ENCODE data around the gene VKORC1L1. TPM values are rescaled to one million over a fixed set of nuclear protein-coding genes. Genes with fewer than 3 reads are reported as not detected.
"Not testable (repeated sequence)": the region's sequence is repeated elsewhere in the genome, so short reads cannot be mapped to it uniquely, and the experiment has no call there.

VKORC1L1 gene
- polyA plus RNA-seq (ENCODE audit: low read depth in 6 of 6) = 1 to 10 TPM; 2.3 to 3.8 (median 2.8) TPM

- Mint-ChIP-seq H3K27me3 (peaks cover 0 to 1% (median 0%) of the 10 kb centered on the region in 3 donors), H3K27ac (peak within 1 kb of the TSS in 5 of 6 donors; percentile 51 to 95 (median 87)), H3K36me3 (no peaks in the 10 kb centered on the region), H3K4me1 (peaks cover 4 to 7% (median 6%) of the 10 kb centered on the region in 3 donors), H3K9me3 (no peaks in the 10 kb centered on the region), H3K4me3 (peak within 1 kb of the TSS; percentile 77 to 93 (median 88))
- DNase-seq (peak; percentile 96), ATAC-seq (ENCODE audit: low read depth in 2 of 2) (peak; percentile 89 to 90)
These were observed at the start of gene VKORC1L1 for GRCh38 chr7:65872776-65873581. Gene VKORC1L1 (plus strand): TSS chr7:65873074. CDS start chr7:65873372, 298 bp downstream.

- H3K27me3 Mint-ChIP-seq = no peaks in the 10 kb centered on the region
- ATAC-seq (ENCODE audit: low read depth in 2 of 2) = no peak
These were observed 45.5 kb upstream of the VKORC1L1 start for GRCh38 chr7:65827366-65827765.

GRCh38 chr7:65832281-65832680 is 40.6 kb upstream of the VKORC1L1 start:
- H3K27ac Mint-ChIP-seq = no peak overlapping the region
- ATAC-seq (ENCODE audit: low read depth in 2 of 2) (no peak), DNase-seq (no peak)
- peaks cover 0 to 5% of the 10 kb centered on the region in 2 donors for H3K36me3 Mint-ChIP-seq
- H3K27me3 Mint-ChIP-seq = no peaks in the 10 kb centered on the region
- peaks cover 0 to 4% (median 0%) of the 10 kb centered on the region in 7 donors for H3K9me3 Mint-ChIP-seq
- H3K4me3 Mint-ChIP-seq = no peak overlapping the region
- no peaks in the 10 kb centered on the region for H3K4me1 Mint-ChIP-seq

More at GRCh38 chr7:65827366-65827765, 45.5 kb upstream of the VKORC1L1 start:
- no peak overlapping the region for H3K27ac Mint-ChIP-seq
- H3K9me3 Mint-ChIP-seq = peaks cover 0 to 3% (median 0%) of the 10 kb centered on the region in 7 donors
- H3K36me3 Mint-ChIP-seq = peaks cover 6 to 8% of the 10 kb centered on the region in 2 donors
- no peak for DNase-seq
- H3K4me3 Mint-ChIP-seq = no peak overlapping the region
- no peaks in the 10 kb centered on the region for H3K4me1 Mint-ChIP-seq

DNA sequence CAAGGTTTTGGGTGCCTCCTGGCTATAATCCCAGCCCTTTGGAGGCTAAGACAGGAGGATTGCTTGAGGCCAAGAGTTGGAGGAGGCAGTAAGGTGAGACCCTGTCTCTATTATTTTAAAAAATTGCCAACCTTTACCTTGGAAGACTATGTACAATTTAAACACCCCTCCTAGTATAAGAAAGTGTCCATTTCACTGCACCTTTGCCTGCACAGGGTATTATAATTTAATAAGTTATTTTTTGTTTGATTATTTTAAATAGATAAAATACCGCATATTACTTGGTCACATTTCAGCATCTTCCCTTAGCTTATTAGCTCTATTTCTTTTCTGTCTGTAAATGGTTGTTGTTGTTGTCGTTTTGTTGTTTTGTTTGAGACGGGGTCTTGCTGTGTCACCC is 36.2 kb upstream of the VKORC1L1 start:
- H3K27me3 Mint-ChIP-seq; H3K4me3 Mint-ChIP-seq; DNase-seq; H3K27ac Mint-ChIP-seq; H3K9me3 Mint-ChIP-seq; H3K4me1 Mint-ChIP-seq; H3K36me3 Mint-ChIP-seq; ATAC-seq (ENCODE audit: low read depth in 2 of 2): not testable (repeated sequence)

DNA sequence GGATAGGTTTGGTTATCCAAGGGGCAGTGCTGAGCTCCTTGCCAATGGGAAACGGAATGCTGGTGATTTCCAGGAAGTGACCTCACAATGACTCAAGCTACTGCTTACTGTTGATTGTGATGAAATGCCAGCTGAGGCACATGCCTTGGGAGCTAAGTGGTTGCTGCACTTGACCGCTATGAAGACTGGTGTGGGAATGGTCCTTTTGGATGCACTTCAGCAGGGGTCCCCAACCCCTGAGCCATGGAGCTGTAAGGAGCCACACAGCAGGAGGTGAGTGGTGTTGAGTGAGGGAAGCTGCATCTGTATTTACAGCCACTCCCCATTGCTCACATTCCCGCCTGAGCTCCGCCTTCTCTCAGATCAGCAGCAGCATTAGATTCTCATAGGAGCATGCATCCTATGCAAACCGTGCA is 35.3 kb upstream of the VKORC1L1 start:
- not testable (repeated sequence) for H3K4me3 Mint-ChIP-seq; ATAC-seq (ENCODE audit: low read depth in 2 of 2); H3K9me3 Mint-ChIP-seq; H3K27me3 Mint-ChIP-seq; H3K36me3 Mint-ChIP-seq; H3K4me1 Mint-ChIP-seq; H3K27ac Mint-ChIP-seq; DNase-seq

DNA sequence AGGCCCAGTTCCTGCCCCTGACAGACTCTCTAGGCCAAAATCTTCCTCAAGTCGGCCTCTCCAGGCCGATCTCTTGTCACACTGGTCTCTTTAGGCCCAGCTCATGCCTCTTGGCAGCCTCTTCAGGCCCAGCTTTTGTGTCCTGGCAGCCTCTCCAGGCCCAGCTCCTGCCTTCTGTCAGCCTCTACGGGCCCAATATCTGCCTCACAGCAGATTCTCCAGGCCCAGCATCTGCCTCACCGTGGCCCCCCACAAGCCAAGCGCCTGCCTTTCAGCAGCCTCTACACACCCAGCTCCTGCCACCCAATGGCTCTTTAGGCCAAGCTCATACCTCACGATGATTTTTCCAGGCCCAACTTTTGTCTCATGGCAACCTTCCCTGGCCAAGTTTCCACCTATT is 33.0 kb upstream of the VKORC1L1 start:
- Mint-ChIP-seq H3K4me3 (no peak overlapping the region), H3K27me3 (no peaks in the 10 kb centered on the region), H3K4me1 (peaks cover 0 to 4% (median 0%) of the 10 kb centered on the region in 3 donors), H3K27ac (peak overlapping the region in 1 of 6 donors; percentile 68), H3K9me3 (peaks cover 0 to 3% (median 0%) of the 10 kb centered on the region in 7 donors), H3K36me3 (peaks cover 0 to 9% of the 10 kb centered on the region in 2 donors)
- no peak for DNase-seq
- no peak for ATAC-seq (ENCODE audit: low read depth in 2 of 2)

- Mint-ChIP-seq H3K27me3 (no peaks in the 10 kb centered on the region), H3K36me3 (peaks cover 0 to 9% of the 10 kb centered on the region in 2 donors), H3K27ac (peak overlapping the region in 3 of 6 donors; percentile 26 to 52 (median 48)), H3K9me3 (peaks cover 0 to 3% (median 0%) of the 10 kb centered on the region in 7 donors), H3K4me3 (no peak overlapping the region), H3K4me1 (peaks cover 0 to 4% (median 0%) of the 10 kb centered on the region in 3 donors)
- ATAC-seq (ENCODE audit: low read depth in 2 of 2) = no peak
- no peak for DNase-seq
These were observed 32.4 kb upstream of the VKORC1L1 start for GRCh38 chr7:65840446-65840845.

DNA sequence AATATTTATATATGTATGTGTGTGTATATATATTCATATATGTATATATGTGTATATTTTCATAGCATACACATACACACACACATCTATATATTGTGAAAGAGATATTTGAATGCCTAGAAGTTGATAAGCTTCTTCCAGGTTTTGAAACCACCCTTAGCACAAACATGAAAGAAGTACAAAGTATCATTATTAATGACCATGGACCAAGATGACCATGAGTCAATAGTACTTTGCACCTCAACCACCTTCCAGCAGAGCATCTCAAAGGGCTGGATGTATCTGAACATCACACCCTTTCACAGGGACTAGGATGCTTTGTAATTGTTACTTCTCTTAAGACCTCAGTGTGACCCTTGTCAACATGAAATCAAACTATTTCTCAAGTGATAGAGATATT is 29.3 kb upstream of the VKORC1L1 start:
- not testable (repeated sequence) for H3K4me3 Mint-ChIP-seq; H3K36me3 Mint-ChIP-seq; ATAC-seq (ENCODE audit: low read depth in 2 of 2); H3K27me3 Mint-ChIP-seq; H3K27ac Mint-ChIP-seq; H3K9me3 Mint-ChIP-seq; DNase-seq; H3K4me1 Mint-ChIP-seq

- no peak for DNase-seq
- Mint-ChIP-seq H3K27me3 (peaks cover 0 to 8% (median 0%) of the 10 kb centered on the region in 3 donors), H3K4me3 (peak overlapping the region in 2 of 8 donors; percentile 29 to 56), H3K27ac (no peak overlapping the region), H3K9me3 (peaks cover 0 to 3% (median 0%) of the 10 kb centered on the region in 7 donors), H3K36me3 (peaks cover 0 to 9% of the 10 kb centered on the region in 2 donors), H3K4me1 (peaks cover 0 to 4% (median 0%) of the 10 kb centered on the region in 3 donors)
- no peak for ATAC-seq (ENCODE audit: low read depth in 2 of 2)
These were observed 26.8 kb upstream of the VKORC1L1 start for GRCh38 chr7:65846008-65846570.

- H3K36me3 Mint-ChIP-seq; H3K4me1 Mint-ChIP-seq; DNase-seq; ATAC-seq (ENCODE audit: low read depth in 2 of 2); H3K27ac Mint-ChIP-seq; H3K27me3 Mint-ChIP-seq; H3K9me3 Mint-ChIP-seq; H3K4me3 Mint-ChIP-seq: not testable (repeated sequence)
These were observed 19.4 kb upstream of the VKORC1L1 start for GRCh38 chr7:65853426-65853825.

GRCh38 chr7:65853892-65854291 is 19.0 kb upstream of the VKORC1L1 start:
- H3K4me1 Mint-ChIP-seq; DNase-seq; ATAC-seq (ENCODE audit: low read depth in 2 of 2); H3K9me3 Mint-ChIP-seq; H3K27me3 Mint-ChIP-seq; H3K36me3 Mint-ChIP-seq; H3K27ac Mint-ChIP-seq; H3K4me3 Mint-ChIP-seq: not testable (repeated sequence)

GRCh38 chr7:65857321-65857894 is 15.5 kb upstream of the VKORC1L1 start:
- not testable (repeated sequence) for DNase-seq; H3K27me3 Mint-ChIP-seq; ATAC-seq (ENCODE audit: low read depth in 2 of 2); H3K4me3 Mint-ChIP-seq; H3K9me3 Mint-ChIP-seq; H3K36me3 Mint-ChIP-seq; H3K4me1 Mint-ChIP-seq; H3K27ac Mint-ChIP-seq

DNA sequence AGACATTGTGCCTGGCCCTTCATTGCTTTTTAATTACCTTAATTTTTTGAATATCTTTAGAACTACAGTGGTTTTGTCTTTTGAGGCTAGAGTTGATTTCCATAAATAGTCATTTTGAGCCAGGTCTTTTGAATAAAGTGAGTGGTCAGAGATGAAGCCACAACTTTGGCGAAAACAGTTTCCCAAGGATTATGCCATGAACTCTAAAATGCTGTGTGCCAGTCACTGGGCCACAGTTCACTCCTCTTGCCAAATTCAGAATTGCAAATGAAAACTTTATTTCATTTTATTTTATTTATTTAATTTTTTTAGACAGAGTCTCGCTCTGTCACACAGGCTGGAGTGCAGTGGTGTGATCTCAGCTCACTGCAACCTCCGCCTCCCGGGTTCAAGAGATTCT is 14.2 kb upstream of the VKORC1L1 start:
- not testable (repeated sequence) for H3K4me1 Mint-ChIP-seq; H3K36me3 Mint-ChIP-seq; H3K27ac Mint-ChIP-seq; H3K4me3 Mint-ChIP-seq; H3K9me3 Mint-ChIP-seq; H3K27me3 Mint-ChIP-seq; ATAC-seq (ENCODE audit: low read depth in 2 of 2); DNase-seq

GRCh38 chr7:65866244-65866643 is 6.6 kb upstream of the VKORC1L1 start:
- H3K4me1 Mint-ChIP-seq; H3K4me3 Mint-ChIP-seq; DNase-seq; H3K27ac Mint-ChIP-seq; H3K9me3 Mint-ChIP-seq; H3K36me3 Mint-ChIP-seq; ATAC-seq (ENCODE audit: low read depth in 2 of 2): not testable (repeated sequence)
- H3K27me3 Mint-ChIP-seq = peaks cover 0 to 17% (median 0%) of the 10 kb centered on the region in 3 donors

Data from naive B cell (primary cell).